Neural cell (in vitro differentiated cells): ENCODE results near the gene DOCK9.

ENCODE experiments used
- EP300 ChIP-seq: fragments of 450-650 bp; conservative IDR thresholded peaks from 2 replicates; pipeline ENCODE4 v1.6.1; 2014; ENCODE audit warnings: antibody characterized with exemption, mild to moderate bottlenecking, moderate library complexity; ENCODE audit not compliant: poor library complexity, severe bottlenecking
- EZH2 ChIP-seq: fragments of 200-600, 300-800 bp; shearing (Covaris generic), sonication (generic); IDR thresholded peaks from 2 replicates; pipeline ENCODE4 v1.6.1; 2014; ENCODE audit warnings: antibody characterized with exemption, low read length, borderline replicate concordance, mild to moderate bottlenecking; ENCODE audit not compliant: insufficient read depth, poor library complexity, severe bottlenecking
- MXI1 ChIP-seq: fragments of 450-650 bp; conservative IDR thresholded peaks from 2 replicates; pipeline ENCODE4 v1.6.1; 2014; ENCODE audit warnings: antibody characterized with exemption, mild to moderate bottlenecking; ENCODE audit not compliant: poor library complexity, severe bottlenecking
- POLR2AphosphoS5 ChIP-seq: IDR thresholded peaks from 2 replicates; pipeline ENCODE4 v1.6.1; 2012
- RAD21 ChIP-seq: fragments of 450-650 bp; conservative IDR thresholded peaks from 2 replicates; pipeline ENCODE4 v1.6.1; 2014; ENCODE audit warnings: antibody characterized with exemption, mild to moderate bottlenecking, moderate library complexity
- TAF1 ChIP-seq: IDR thresholded peaks from 2 replicates; pipeline ENCODE4 v1.6.1; 2012; ENCODE audit warnings: low read depth
- TF ChIP-seq, protein P1 (sequence below): fragments of 450-650 bp; IDR thresholded peaks from 2 replicates; pipeline ENCODE4 v1.5.1; 2014; ENCODE audit warnings: antibody characterized with exemption, mild to moderate bottlenecking, moderate library complexity; ENCODE audit not compliant: poor library complexity, severe bottlenecking
- TF ChIP-seq, protein P2 (sequence below): IDR thresholded peaks from 2 replicates; pipeline ENCODE4 v1.6.1; 2012; ENCODE audit warnings: borderline replicate concordance

DNA sequence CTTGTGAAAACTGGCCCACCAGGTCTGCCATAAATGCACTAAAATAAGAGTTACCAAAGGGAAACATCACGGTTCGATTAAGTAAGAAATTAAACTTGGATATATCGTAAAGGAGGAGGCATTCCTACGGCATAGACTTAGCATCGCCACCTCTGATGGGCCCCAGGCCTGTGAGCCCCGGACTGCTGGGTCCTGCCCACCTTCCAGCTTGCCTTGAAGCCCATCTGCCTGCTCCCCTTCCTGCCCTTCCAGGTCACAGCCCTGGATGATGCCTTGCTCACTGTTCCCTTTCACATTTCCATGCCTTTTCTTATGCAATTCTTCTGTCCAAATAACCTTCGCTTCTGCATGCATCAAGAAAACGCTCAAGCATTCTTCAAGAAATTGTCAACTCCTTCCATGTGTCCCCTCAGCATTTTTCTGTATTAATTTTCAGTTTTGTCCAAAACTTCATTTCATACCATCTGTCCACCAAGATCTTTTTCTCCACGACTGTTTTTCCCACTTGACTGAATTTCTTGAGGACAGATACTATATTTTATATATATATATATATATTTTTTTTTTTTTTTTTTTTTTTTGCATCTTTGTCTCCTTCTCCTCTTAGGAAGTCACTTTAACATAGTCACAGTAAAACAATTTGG, 91.2 kb downstream of the DOCK9 start:
- TF ChIP-seq, protein P1, sequence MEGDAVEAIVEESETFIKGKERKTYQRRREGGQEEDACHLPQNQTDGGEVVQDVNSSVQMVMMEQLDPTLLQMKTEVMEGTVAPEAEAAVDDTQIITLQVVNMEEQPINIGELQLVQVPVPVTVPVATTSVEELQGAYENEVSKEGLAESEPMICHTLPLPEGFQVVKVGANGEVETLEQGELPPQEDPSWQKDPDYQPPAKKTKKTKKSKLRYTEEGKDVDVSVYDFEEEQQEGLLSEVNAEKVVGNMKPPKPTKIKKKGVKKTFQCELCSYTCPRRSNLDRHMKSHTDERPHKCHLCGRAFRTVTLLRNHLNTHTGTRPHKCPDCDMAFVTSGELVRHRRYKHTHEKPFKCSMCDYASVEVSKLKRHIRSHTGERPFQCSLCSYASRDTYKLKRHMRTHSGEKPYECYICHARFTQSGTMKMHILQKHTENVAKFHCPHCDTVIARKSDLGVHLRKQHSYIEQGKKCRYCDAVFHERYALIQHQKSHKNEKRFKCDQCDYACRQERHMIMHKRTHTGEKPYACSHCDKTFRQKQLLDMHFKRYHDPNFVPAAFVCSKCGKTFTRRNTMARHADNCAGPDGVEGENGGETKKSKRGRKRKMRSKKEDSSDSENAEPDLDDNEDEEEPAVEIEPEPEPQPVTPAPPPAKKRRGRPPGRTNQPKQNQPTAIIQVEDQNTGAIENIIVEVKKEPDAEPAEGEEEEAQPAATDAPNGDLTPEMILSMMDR = no peak
- no peak for TF ChIP-seq TAF1
- no peak for TF ChIP-seq EP300
- TF ChIP-seq POLR2AphosphoS5 = no peak
- TF ChIP-seq, protein P2, sequence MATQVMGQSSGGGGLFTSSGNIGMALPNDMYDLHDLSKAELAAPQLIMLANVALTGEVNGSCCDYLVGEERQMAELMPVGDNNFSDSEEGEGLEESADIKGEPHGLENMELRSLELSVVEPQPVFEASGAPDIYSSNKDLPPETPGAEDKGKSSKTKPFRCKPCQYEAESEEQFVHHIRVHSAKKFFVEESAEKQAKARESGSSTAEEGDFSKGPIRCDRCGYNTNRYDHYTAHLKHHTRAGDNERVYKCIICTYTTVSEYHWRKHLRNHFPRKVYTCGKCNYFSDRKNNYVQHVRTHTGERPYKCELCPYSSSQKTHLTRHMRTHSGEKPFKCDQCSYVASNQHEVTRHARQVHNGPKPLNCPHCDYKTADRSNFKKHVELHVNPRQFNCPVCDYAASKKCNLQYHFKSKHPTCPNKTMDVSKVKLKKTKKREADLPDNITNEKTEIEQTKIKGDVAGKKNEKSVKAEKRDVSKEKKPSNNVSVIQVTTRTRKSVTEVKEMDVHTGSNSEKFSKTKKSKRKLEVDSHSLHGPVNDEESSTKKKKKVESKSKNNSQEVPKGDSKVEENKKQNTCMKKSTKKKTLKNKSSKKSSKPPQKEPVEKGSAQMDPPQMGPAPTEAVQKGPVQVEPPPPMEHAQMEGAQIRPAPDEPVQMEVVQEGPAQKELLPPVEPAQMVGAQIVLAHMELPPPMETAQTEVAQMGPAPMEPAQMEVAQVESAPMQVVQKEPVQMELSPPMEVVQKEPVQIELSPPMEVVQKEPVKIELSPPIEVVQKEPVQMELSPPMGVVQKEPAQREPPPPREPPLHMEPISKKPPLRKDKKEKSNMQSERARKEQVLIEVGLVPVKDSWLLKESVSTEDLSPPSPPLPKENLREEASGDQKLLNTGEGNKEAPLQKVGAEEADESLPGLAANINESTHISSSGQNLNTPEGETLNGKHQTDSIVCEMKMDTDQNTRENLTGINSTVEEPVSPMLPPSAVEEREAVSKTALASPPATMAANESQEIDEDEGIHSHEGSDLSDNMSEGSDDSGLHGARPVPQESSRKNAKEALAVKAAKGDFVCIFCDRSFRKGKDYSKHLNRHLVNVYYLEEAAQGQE = no peak
- TF ChIP-seq EZH2 = no peak
- TF ChIP-seq MXI1 = no peak
- no peak for TF ChIP-seq RAD21
